ENCODE data around the gene PLEKHG7.

- TF ChIP-seq CTCF (IDR thresholded peaks at IDR 0.05) (no peak), POLR2A (IDR thresholded peaks at IDR 0.05) (no peak)
These were observed 7.2 kb upstream of the PLEKHG7 start for GRCh38 chr12:92695577-92695976.

Measured in body of pancreas (tissue), 4 donors.